ENCODE results near the gene USH2A. TPM values are rescaled to one million over a fixed set of nuclear protein-coding genes. Genes with fewer than 3 reads are reported as not detected.

The USH2A gene
- polyA plus RNA-seq, 1 donor from 2014 or later, result 0.17 TPM

DNA sequence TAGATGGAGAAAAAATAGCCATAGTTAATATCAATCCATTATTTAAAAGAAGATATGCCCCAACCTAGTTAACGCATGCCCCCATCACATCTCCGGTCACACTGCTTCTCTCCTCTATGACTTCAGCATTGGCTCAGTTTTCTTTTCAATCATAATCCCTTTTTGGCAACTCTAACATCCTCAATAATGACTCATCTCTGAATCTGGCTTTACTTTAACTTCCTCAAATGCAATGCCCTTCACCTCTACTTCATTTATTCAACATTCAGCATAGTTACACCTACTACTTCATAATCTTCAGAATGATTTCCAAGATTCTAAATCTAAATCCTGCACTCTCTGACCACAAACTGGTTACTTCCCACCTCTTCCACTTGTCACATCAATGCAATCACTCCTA is 417.3 kb downstream of the USH2A start:
- H3K4me3 ChIP-seq (ENCODE audit: low read length), result no peak overlapping the region
- TF ChIP-seq POLR2AphosphoS5 (IDR thresholded peaks at IDR 0.05) (no peak), EP300 (conservative IDR thresholded peaks at IDR 0.05; ENCODE audit: poor library complexity, severe bottlenecking) (no peak), MXI1 (conservative IDR thresholded peaks at IDR 0.05; ENCODE audit: poor library complexity, severe bottlenecking) (no peak), TAF1 (IDR thresholded peaks at IDR 0.05; ENCODE audit: low read depth) (no peak), SMC3 (conservative IDR thresholded peaks at IDR 0.05; ENCODE audit: poor library complexity) (no peak), RAD21 (conservative IDR thresholded peaks at IDR 0.05) (no peak), EZH2 (IDR thresholded peaks at IDR 0.05; ENCODE audit: borderline replicate concordance, insufficient read depth, low read length, poor library complexity, severe bottlenecking) (no peak)
- TF ChIP-seq, protein P1, sequence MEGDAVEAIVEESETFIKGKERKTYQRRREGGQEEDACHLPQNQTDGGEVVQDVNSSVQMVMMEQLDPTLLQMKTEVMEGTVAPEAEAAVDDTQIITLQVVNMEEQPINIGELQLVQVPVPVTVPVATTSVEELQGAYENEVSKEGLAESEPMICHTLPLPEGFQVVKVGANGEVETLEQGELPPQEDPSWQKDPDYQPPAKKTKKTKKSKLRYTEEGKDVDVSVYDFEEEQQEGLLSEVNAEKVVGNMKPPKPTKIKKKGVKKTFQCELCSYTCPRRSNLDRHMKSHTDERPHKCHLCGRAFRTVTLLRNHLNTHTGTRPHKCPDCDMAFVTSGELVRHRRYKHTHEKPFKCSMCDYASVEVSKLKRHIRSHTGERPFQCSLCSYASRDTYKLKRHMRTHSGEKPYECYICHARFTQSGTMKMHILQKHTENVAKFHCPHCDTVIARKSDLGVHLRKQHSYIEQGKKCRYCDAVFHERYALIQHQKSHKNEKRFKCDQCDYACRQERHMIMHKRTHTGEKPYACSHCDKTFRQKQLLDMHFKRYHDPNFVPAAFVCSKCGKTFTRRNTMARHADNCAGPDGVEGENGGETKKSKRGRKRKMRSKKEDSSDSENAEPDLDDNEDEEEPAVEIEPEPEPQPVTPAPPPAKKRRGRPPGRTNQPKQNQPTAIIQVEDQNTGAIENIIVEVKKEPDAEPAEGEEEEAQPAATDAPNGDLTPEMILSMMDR (IDR thresholded peaks at IDR 0.05; ENCODE audit: poor library complexity, severe bottlenecking), result no peak
- TF ChIP-seq, protein P2, sequence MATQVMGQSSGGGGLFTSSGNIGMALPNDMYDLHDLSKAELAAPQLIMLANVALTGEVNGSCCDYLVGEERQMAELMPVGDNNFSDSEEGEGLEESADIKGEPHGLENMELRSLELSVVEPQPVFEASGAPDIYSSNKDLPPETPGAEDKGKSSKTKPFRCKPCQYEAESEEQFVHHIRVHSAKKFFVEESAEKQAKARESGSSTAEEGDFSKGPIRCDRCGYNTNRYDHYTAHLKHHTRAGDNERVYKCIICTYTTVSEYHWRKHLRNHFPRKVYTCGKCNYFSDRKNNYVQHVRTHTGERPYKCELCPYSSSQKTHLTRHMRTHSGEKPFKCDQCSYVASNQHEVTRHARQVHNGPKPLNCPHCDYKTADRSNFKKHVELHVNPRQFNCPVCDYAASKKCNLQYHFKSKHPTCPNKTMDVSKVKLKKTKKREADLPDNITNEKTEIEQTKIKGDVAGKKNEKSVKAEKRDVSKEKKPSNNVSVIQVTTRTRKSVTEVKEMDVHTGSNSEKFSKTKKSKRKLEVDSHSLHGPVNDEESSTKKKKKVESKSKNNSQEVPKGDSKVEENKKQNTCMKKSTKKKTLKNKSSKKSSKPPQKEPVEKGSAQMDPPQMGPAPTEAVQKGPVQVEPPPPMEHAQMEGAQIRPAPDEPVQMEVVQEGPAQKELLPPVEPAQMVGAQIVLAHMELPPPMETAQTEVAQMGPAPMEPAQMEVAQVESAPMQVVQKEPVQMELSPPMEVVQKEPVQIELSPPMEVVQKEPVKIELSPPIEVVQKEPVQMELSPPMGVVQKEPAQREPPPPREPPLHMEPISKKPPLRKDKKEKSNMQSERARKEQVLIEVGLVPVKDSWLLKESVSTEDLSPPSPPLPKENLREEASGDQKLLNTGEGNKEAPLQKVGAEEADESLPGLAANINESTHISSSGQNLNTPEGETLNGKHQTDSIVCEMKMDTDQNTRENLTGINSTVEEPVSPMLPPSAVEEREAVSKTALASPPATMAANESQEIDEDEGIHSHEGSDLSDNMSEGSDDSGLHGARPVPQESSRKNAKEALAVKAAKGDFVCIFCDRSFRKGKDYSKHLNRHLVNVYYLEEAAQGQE (IDR thresholded peaks at IDR 0.05; ENCODE audit: borderline replicate concordance), result no peak
- no peak overlapping the region for H3K4me2 ChIP-seq (ENCODE audit: low read length)
- no peaks in the 10 kb centered on the region for H3K9me3 ChIP-seq (ENCODE audit: low read length)
- H2AFZ ChIP-seq (ENCODE audit: low read depth, low read length), result no peak overlapping the region
- H3F3A ChIP-seq (ENCODE audit: insufficient read depth, low read length, poor library complexity, severe bottlenecking), result no peaks in the 10 kb centered on the region
- H3K9me2 ChIP-seq (ENCODE audit: insufficient read depth, low read length), result no peaks in the 10 kb centered on the region
- no peaks in the 10 kb centered on the region for H3K27me3 ChIP-seq (ENCODE audit: insufficient read depth, low read depth, low read length)
- no peak overlapping the region for H3K27ac ChIP-seq (ENCODE audit: low read length)
- no peak overlapping the region for H3K9ac ChIP-seq (ENCODE audit: low read length)
- H3K79me2 ChIP-seq (replicated peaks; ENCODE audit: insufficient read depth, low read length), result no peaks in the 10 kb centered on the region
- H3K36me3 ChIP-seq (ENCODE audit: insufficient read depth, low read length), result no peaks in the 10 kb centered on the region
- H4K20me1 ChIP-seq (ENCODE audit: insufficient read depth), result no peaks in the 10 kb centered on the region

DNA sequence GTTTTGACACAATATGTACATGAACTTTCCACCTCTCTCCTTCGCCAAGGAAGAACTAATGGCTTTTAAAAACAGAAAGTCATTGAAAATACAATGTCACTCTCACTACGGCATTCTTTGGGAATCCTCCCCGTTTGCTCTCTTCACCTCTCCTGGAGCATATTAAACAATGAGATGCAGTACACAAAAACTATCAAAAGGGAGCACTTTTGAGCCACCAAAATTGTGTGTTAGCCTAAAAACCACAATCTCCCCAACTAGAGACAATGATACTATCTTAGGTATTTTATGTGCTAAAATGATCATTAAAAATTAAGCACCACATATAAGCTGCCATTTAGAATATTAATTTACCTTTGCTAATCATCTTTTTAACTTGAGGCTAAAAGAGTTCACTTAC is 430.6 kb downstream of the USH2A start:
- Histone ChIP-seq H3K36me3 (ENCODE audit: insufficient read depth, low read length) (no peaks in the 10 kb centered on the region), H3K9ac (ENCODE audit: low read length) (no peak overlapping the region), H3F3A (ENCODE audit: insufficient read depth, low read length, poor library complexity, severe bottlenecking) (no peaks in the 10 kb centered on the region), H4K20me1 (ENCODE audit: insufficient read depth) (no peaks in the 10 kb centered on the region), H3K4me2 (ENCODE audit: low read length) (no peak overlapping the region), H3K27ac (ENCODE audit: low read length) (no peak overlapping the region), H2AFZ (ENCODE audit: low read depth, low read length) (no peak overlapping the region), H3K9me2 (ENCODE audit: insufficient read depth, low read length) (no peaks in the 10 kb centered on the region), H3K9me3 (ENCODE audit: low read length) (no peaks in the 10 kb centered on the region), H3K79me2 (replicated peaks; ENCODE audit: insufficient read depth, low read length) (no peaks in the 10 kb centered on the region), H3K4me3 (ENCODE audit: low read length) (no peak overlapping the region), H3K27me3 (ENCODE audit: insufficient read depth, low read depth, low read length) (no peaks in the 10 kb centered on the region)
- TF ChIP-seq POLR2AphosphoS5 (IDR thresholded peaks at IDR 0.05), result no peak
- no peak for TF ChIP-seq TAF1 (IDR thresholded peaks at IDR 0.05; ENCODE audit: low read depth)
- TF ChIP-seq, protein P1 (IDR thresholded peaks at IDR 0.05; ENCODE audit: poor library complexity, severe bottlenecking), result peak; percentile 62
- TF ChIP-seq, protein P2 (IDR thresholded peaks at IDR 0.05; ENCODE audit: borderline replicate concordance), result no peak
- TF ChIP-seq SMC3 (conservative IDR thresholded peaks at IDR 0.05; ENCODE audit: poor library complexity), result peak; percentile 71
- no peak for TF ChIP-seq MXI1 (conservative IDR thresholded peaks at IDR 0.05; ENCODE audit: poor library complexity, severe bottlenecking)
- TF ChIP-seq EP300 (conservative IDR thresholded peaks at IDR 0.05; ENCODE audit: poor library complexity, severe bottlenecking), result no peak
- peak; percentile 76 for TF ChIP-seq RAD21 (conservative IDR thresholded peaks at IDR 0.05)
- TF ChIP-seq EZH2 (IDR thresholded peaks at IDR 0.05; ENCODE audit: borderline replicate concordance, insufficient read depth, low read length, poor library complexity, severe bottlenecking), result no peak
